ENCODE results near the gene BLVRB.

The BLVRB gene

DNA sequence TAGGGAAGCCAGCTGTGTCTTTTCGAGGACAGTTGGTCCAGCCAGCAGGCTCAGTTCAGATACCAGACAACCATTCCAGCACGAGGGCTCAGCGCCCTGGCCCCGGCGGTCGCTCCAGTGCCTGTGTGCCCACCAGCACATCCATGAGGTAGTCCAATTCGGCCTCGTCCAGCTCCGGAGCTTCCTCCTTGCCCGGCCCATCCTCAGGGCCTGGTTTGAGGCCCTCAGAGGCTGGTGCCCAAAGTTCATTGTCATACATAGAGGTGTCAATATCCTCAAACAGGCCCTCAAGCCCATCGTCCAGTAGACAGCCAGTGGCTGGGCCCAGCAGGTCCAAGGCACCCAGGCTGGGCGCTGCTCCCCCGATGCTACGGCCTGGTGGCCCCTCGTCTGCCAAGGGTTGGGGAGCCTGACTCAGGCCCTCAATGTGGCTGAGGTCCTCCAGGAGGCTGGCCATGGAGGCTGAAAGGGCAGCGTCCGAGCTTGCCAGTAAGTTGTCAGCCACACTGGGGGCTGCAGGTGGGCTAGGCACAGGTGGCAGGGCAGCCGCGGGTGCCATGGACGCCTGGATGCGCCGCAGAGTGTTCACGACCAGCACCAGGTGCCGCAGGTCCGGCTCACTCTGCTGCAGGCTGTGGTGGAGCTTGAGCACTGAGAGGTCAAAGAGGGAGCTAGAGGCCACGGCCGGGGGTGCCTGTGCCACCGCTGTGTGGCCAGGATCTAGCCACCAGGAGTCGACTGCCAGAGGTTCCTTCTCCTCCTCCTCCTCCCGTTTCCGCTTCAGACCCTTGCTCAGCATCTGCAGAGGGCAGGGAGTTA, 42.6 kb downstream of the BLVRB start:
- Histone ChIP-seq H3K36me3 (ENCODE audit: control insufficient read depth, insufficient read depth, low read length) (no peaks in the 10 kb centered on the region), H3K4me3 (ENCODE audit: low read length) (no peak overlapping the region), H3K9me3 (ENCODE audit: control insufficient read depth, insufficient read depth, low read length) (no peaks in the 10 kb centered on the region), H3K4me1 (ENCODE audit: control insufficient read depth, insufficient read depth, low read length) (no peaks in the 10 kb centered on the region), H3K27ac (ENCODE audit: low read length) (no peak overlapping the region), H3K27me3 (ENCODE audit: control insufficient read depth, insufficient read depth, low read length) (no peaks in the 10 kb centered on the region)
- DNase-seq (ENCODE audit: low read depth, low spot score), result no peak
- no CpG with 5 or more reads among the region's 31 CpGs for WGBS (ENCODE audit: insufficient coverage, insufficient read length)

- WGBS (ENCODE audit: insufficient coverage, insufficient read length), result no CpG with 5 or more reads among the region's 16 CpGs
- Histone ChIP-seq H3K27me3 (ENCODE audit: control insufficient read depth, insufficient read depth, low read length) (no peaks in the 10 kb centered on the region), H3K36me3 (ENCODE audit: control insufficient read depth, insufficient read depth, low read length) (no peaks in the 10 kb centered on the region), H3K4me1 (ENCODE audit: control insufficient read depth, insufficient read depth, low read length) (peaks cover 2% of the 10 kb centered on the region; the same call in 1 of the 2 replicates), H3K9me3 (ENCODE audit: control insufficient read depth, insufficient read depth, low read length) (no peaks in the 10 kb centered on the region), H3K4me3 (ENCODE audit: low read length) (no peak overlapping the region), H3K27ac (ENCODE audit: low read length) (no peak overlapping the region)
- DNase-seq (ENCODE audit: low read depth, low spot score), result no peak
Observed at GRCh38 chr19:40421993-40422747, 43.4 kb downstream of the BLVRB start.

DNA sequence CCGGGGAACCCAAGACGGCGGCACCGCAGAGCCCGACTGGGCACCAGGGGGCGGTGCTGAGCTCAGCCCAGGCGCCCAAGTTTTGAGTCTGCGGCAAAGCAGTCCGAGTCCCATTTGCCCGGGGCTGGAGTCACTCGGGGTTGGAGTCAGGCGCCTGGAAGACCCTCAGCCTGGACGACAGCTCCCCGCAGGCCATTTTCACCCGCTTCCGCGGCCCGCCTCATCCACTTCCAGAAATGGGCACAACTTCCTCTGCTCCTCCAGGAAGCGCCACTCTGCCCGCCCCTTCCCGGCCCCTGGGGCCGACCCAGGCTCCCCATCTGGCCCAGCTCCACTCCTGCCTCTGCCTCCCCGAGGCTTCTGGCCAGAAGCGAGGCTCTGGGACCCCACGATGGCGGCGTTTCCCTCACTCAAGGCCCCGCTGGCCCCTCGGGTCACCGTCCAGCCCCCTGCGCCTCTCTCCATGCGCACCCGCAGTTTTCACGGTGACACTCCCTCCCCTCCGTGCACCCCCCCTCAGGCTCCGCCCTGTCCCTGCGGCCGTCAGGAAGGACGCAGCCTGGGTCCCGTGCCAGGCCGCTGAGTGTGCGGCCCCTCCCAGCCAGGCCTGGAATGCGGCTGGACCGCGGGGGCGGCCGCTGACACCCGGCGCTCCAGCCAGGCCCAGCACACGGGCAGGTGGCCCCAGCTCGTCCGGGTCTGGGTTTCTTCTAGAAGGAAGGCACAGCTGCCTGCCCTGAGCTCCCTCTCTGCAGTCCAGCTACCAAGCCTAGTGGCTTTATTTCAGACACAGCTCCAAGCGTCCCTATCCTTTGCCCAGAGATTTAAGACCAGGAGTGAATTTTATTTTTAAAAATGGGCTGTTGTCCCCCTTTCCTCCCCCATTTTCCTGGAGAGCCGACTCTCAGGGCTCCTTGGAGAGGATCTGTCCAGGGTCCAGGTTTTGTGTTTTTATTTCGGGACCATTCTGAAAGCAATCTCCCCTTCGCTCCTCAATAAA, 44.5 kb downstream of the BLVRB start:
- peaks cover 3% of the 10 kb centered on the region; the same call in 1 of the 2 replicates for H3K4me1 ChIP-seq (ENCODE audit: control insufficient read depth, insufficient read depth, low read length)
- DNase-seq (ENCODE audit: low read depth, low spot score), result no peak
- H3K9me3 ChIP-seq (ENCODE audit: control insufficient read depth, insufficient read depth, low read length), result no peaks in the 10 kb centered on the region
- no peaks in the 10 kb centered on the region for H3K36me3 ChIP-seq (ENCODE audit: control insufficient read depth, insufficient read depth, low read length)
- no peak overlapping the region for H3K27ac ChIP-seq (ENCODE audit: low read length)
- WGBS (ENCODE audit: insufficient coverage, insufficient read length), result no CpG with 5 or more reads among the region's 56 CpGs
- peak overlapping the region; percentile 67; the same call in 1 of the 2 replicates for H3K4me3 ChIP-seq (ENCODE audit: low read length)
- H3K27me3 ChIP-seq (ENCODE audit: control insufficient read depth, insufficient read depth, low read length), result no peaks in the 10 kb centered on the region

DNA sequence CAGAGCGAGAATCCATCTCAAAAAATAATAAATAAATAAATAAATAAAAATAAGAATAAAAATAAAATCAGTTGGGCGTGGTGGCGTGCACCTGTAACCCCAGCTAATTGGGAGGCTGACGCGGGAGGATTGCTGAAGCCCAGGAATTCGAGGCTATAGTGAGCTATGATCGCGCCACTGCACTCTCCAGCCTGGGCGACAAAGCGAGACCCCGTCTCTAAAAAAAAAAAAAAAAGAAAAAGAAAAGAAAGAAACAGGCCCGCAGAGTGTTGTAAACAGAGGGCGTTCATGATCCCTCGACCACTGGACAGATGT, 45.1 kb downstream of the BLVRB start:
- H3K9me3 ChIP-seq (ENCODE audit: control insufficient read depth, insufficient read depth, low read length), result no peaks in the 10 kb centered on the region
- no peaks in the 10 kb centered on the region for H3K36me3 ChIP-seq (ENCODE audit: control insufficient read depth, insufficient read depth, low read length)
- DNase-seq (ENCODE audit: low read depth, low spot score), result no peak
- no peaks in the 10 kb centered on the region for H3K27me3 ChIP-seq (ENCODE audit: control insufficient read depth, insufficient read depth, low read length)
- no CpG with 5 or more reads among the region's 14 CpGs for WGBS (ENCODE audit: insufficient coverage, insufficient read length)
- H3K4me3 ChIP-seq (ENCODE audit: low read length), result no peak overlapping the region
- no peak overlapping the region for H3K27ac ChIP-seq (ENCODE audit: low read length)
- H3K4me1 ChIP-seq (ENCODE audit: control insufficient read depth, insufficient read depth, low read length), result peaks cover 3% of the 10 kb centered on the region; the same call in 1 of the 2 replicates

DNA sequence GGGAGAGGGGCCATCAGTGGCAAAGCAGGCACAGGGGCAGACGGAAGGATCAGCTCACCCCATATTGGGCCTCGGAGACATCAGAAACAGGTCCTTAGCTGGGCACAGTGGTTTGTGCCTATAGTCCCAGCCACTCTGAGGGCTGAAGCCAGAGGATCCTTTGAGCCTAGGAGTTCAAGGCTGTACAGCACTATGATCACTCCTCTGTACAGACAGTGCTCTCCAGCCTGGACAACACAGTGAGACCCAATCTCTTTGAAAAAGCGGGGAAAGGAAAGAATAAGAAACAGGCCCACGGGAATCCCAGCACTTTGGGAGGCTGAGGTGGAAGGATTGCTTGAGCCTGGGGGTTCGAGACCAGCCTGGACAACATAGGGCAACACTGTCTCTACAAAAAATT, 45.8 kb downstream of the BLVRB start:
- no CpG with 5 or more reads among the region's 5 CpGs for WGBS (ENCODE audit: insufficient coverage, insufficient read length)
- no peaks in the 10 kb centered on the region for H3K9me3 ChIP-seq (ENCODE audit: control insufficient read depth, insufficient read depth, low read length)
- no peak overlapping the region for H3K27ac ChIP-seq (ENCODE audit: low read length)
- H3K27me3 ChIP-seq (ENCODE audit: control insufficient read depth, insufficient read depth, low read length), result no peaks in the 10 kb centered on the region
- no peaks in the 10 kb centered on the region for H3K36me3 ChIP-seq (ENCODE audit: control insufficient read depth, insufficient read depth, low read length)
- DNase-seq (ENCODE audit: low read depth, low spot score), result no peak
- no peak overlapping the region for H3K4me3 ChIP-seq (ENCODE audit: low read length)
- peaks cover 3% of the 10 kb centered on the region; the same call in 1 of the 2 replicates for H3K4me1 ChIP-seq (ENCODE audit: control insufficient read depth, insufficient read depth, low read length)

DNA sequence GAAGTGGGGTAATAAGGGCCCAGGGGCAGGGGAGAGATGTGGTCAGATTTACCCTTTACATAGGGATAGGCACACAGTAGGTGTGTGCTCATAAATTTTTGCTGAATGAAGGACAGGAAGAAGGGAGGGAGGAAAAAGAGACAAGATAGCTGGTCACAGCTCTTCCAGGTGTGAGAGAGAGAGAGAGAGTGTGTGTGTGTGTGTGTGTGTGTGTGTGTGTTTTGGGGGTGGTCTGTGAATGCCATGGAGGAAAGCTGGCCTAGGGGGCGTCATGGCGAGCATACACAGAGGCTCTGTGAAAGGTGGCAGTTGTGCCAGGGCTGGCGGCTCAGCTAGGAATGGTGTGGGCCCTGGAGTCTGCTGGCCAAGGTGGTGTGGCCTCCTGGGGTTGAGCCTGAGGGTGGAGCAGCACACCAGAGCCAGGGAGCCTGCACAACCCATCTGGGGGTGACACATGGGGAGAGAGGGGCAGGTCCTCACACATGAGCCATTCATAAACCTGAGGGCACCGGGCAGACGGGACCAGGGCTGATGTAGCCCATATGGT, 46.4 kb downstream of the BLVRB start:
- no peaks in the 10 kb centered on the region for H3K9me3 ChIP-seq (ENCODE audit: control insufficient read depth, insufficient read depth, low read length)
- DNase-seq (ENCODE audit: low read depth, low spot score), result no peak
- H3K4me1 ChIP-seq (ENCODE audit: control insufficient read depth, insufficient read depth, low read length), result peaks cover 3% of the 10 kb centered on the region; the same call in 1 of the 2 replicates
- no CpG with 5 or more reads among the region's 5 CpGs for WGBS (ENCODE audit: insufficient coverage, insufficient read length)
- no peak overlapping the region for H3K4me3 ChIP-seq (ENCODE audit: low read length)
- H3K27ac ChIP-seq (ENCODE audit: low read length), result no peak overlapping the region
- no peaks in the 10 kb centered on the region for H3K27me3 ChIP-seq (ENCODE audit: control insufficient read depth, insufficient read depth, low read length)
- no peaks in the 10 kb centered on the region for H3K36me3 ChIP-seq (ENCODE audit: control insufficient read depth, insufficient read depth, low read length)

DNA sequence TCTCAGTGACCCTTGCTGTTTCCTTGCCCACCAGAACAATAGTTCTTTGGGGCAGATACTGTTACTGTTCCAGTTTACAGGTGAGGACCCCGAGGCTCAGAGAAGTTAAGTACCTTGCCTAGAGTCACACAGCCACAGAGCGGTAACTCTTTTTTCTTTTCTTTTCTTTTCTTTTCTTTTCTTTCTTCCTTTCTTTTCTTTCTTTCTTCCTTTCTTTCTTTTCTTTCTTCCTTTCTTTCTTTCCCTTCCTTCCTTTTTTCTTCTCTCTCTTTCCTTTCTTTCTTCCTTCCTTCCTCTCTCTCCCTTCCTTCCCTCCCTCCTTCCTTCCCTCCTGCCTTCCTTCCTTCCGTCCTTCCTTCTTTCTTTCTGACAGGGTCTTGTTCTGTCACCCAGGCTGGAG, 47.5 kb downstream of the BLVRB start:
- no peak overlapping the region for H3K4me3 ChIP-seq (ENCODE audit: low read length)
- peaks cover 3% of the 10 kb centered on the region; the same call in 1 of the 2 replicates for H3K4me1 ChIP-seq (ENCODE audit: control insufficient read depth, insufficient read depth, low read length)
- H3K36me3 ChIP-seq (ENCODE audit: control insufficient read depth, insufficient read depth, low read length), result no peaks in the 10 kb centered on the region
- no peaks in the 10 kb centered on the region for H3K27me3 ChIP-seq (ENCODE audit: control insufficient read depth, insufficient read depth, low read length)
- H3K27ac ChIP-seq (ENCODE audit: low read length), result no peak overlapping the region
- no peaks in the 10 kb centered on the region for H3K9me3 ChIP-seq (ENCODE audit: control insufficient read depth, insufficient read depth, low read length)
- WGBS (ENCODE audit: insufficient coverage, insufficient read length), result no CpG with 5 or more reads among the region's 3 CpGs
- no peak for DNase-seq (ENCODE audit: low read depth, low spot score)

- Histone ChIP-seq H3K27me3 (ENCODE audit: control insufficient read depth, insufficient read depth, low read length) (no peaks in the 10 kb centered on the region), H3K4me3 (ENCODE audit: low read length) (no peak overlapping the region), H3K36me3 (ENCODE audit: control insufficient read depth, insufficient read depth, low read length) (no peaks in the 10 kb centered on the region), H3K9me3 (ENCODE audit: control insufficient read depth, insufficient read depth, low read length) (no peaks in the 10 kb centered on the region), H3K4me1 (ENCODE audit: control insufficient read depth, insufficient read depth, low read length) (peaks cover 3% of the 10 kb centered on the region; the same call in 1 of the 2 replicates), H3K27ac (ENCODE audit: low read length) (no peak overlapping the region)
- WGBS (ENCODE audit: insufficient coverage, insufficient read length), result no CpG with 5 or more reads among the region's 4 CpGs
- DNase-seq (ENCODE audit: low read depth, low spot score), result no peak
Observed at GRCh38 chr19:40417643-40417981, 47.9 kb downstream of the BLVRB start.

DNA sequence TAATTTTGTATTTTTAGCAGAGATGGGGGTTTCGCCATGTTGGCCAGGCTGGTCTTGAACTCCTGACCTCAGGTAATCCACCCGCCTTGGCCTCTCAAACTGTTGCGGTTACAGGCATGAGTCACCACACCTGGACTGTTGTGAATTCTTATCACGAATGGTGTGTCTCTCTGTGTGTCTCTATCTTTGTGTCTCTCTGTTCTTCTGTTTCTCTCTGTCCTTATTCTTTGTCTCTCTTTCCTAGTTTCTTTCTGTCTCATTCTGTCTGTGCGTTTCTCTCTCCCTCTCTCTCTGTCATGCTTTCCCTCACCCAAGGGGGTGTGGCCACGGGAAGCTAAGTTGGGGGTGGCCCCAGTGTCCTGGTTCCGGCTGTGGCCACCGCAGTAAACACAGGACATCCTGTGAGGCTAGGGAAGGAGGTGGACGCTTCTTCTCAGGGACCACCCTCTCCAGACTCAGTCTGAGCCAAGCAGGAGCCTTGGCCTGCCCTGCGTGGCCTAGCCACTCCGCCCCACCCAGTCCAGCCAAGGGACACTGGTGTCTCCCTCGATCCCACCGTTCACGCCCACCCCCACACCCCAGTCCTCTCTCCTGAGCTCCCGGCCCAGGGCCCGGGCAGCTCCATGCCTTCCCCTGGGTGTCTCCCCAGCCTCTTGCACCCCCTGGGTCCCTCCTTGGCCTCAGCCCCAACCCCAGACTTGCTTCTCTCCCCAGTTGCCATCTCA, 48.5 kb downstream of the BLVRB start:
- Histone ChIP-seq H3K4me1 (ENCODE audit: control insufficient read depth, insufficient read depth, low read length) (peaks cover 3% of the 10 kb centered on the region; the same call in 1 of the 2 replicates), H3K27ac (ENCODE audit: low read length) (no peak overlapping the region), H3K9me3 (ENCODE audit: control insufficient read depth, insufficient read depth, low read length) (no peaks in the 10 kb centered on the region), H3K27me3 (ENCODE audit: control insufficient read depth, insufficient read depth, low read length) (no peaks in the 10 kb centered on the region), H3K4me3 (ENCODE audit: low read length) (no peak overlapping the region), H3K36me3 (ENCODE audit: control insufficient read depth, insufficient read depth, low read length) (no peaks in the 10 kb centered on the region)
- no CpG with 5 or more reads among the region's 16 CpGs for WGBS (ENCODE audit: insufficient coverage, insufficient read length)
- DNase-seq (ENCODE audit: low read depth, low spot score), result no peak

Data from iPS DF 6.9 (cell line).